Measurements from ENCODE around the gene MLKL.

The MLKL gene

GRCh38 chr16:74652249-74652648, 48.4 kb downstream of the MLKL start:
- no peak for TF ChIP-seq CTCF (IDR thresholded peaks at IDR 0.05)

GRCh38 chr16:74651841-74652240, 48.8 kb downstream of the MLKL start:
- TF ChIP-seq CTCF (IDR thresholded peaks at IDR 0.05): no peak

- TF ChIP-seq CTCF (IDR thresholded peaks at IDR 0.05): peak; percentile 74
These were observed 49.6 kb downstream of the MLKL start for GRCh38 chr16:74650966-74651567.

- TF ChIP-seq CTCF (IDR thresholded peaks at IDR 0.05): no peak
These were observed 50.7 kb downstream of the MLKL start for GRCh38 chr16:74649839-74650504.

GRCh38 chr16:74641969-74642368, 58.7 kb downstream of the MLKL start:
- TF ChIP-seq CTCF (IDR thresholded peaks at IDR 0.05): no peak

- no peak for TF ChIP-seq CTCF (IDR thresholded peaks at IDR 0.05)
These were observed 62.8 kb downstream of the MLKL start for GRCh38 chr16:74637742-74638453.

GRCh38 chr16:74635303-74635702, 65.4 kb downstream of the MLKL start:
- TF ChIP-seq CTCF (IDR thresholded peaks at IDR 0.05): no peak
